Keratinocyte (primary cell): Measurements from ENCODE around the gene MTHFD2L. TPM values are rescaled to one million over a fixed set of nuclear protein-coding genes. Genes with fewer than 3 reads are reported as not detected.

Experiments used
- DNase-seq: peaks from one replicate; pipeline ENCODE4 v3.0.0-alpha.2; 2011; ENCODE audit warnings: low read depth, missing footprints, low spot score
- FAIRE-seq: peaks from 2 replicates; lab custom pipeline; 2011; peaks lifted over from hg19 to GRCh38; lab: Jason Lieb, UNC
- H2AFZ ChIP-seq: 2 replicates; pipeline ENCODE4 v1.6.0; 2012; ENCODE audit warnings: low read length, control low read depth, inconsistent platforms; ENCODE audit not compliant: control insufficient read depth
- H3K27ac ChIP-seq: 2 replicates; pipeline ENCODE4 v1.5.1; 2011; ENCODE audit warnings: low read length; ENCODE audit not compliant: control insufficient read depth, insufficient read depth
- H3K27me3 ChIP-seq: 3 replicates; pipeline ENCODE4 v1.6.0; 2011; ENCODE audit warnings: low read length; ENCODE audit not compliant: control insufficient read depth, insufficient read depth; ENCODE audit errors: extremely low read depth
- H3K36me3 ChIP-seq, 2 experiments: 2 replicates in 1 of 2; 3 replicates in 1 of 2; pipeline ENCODE4 v1.5.1; 2011; ENCODE audit warnings: low read length in 2 of 2, mild to moderate bottlenecking in 1 of 2; ENCODE audit not compliant: control insufficient read depth in 2 of 2, insufficient read depth in 2 of 2; ENCODE audit errors: extremely low read depth in 1 of 2
- H3K4me1 ChIP-seq: 3 replicates; pipeline ENCODE4 v1.5.1; 2011; ENCODE audit warnings: low read length; ENCODE audit not compliant: control insufficient read depth, insufficient read depth; ENCODE audit errors: extremely low read depth
- H3K4me2 ChIP-seq: 3 replicates; pipeline ENCODE4 v1.6.0; 2011; ENCODE audit warnings: low read depth, low read length; ENCODE audit not compliant: control insufficient read depth, insufficient read depth; ENCODE audit errors: extremely low read depth
- H3K4me3 ChIP-seq, 3 experiments: fragments of 200-600 bp in 1 of 3; sonication (generic) in 1 of 3; 2 replicates in 2 of 3; 3 replicates in 1 of 3; pipeline ENCODE4 v1.5.1; 2011 to 2016; ENCODE audit warnings: low read length in 3 of 3, mild to moderate bottlenecking in 3 of 3, control low read depth in 2 of 3, inconsistent platforms in 1 of 3, low read depth in 1 of 3, mixed read lengths in 1 of 3, mixed run types in 1 of 3, moderate library complexity in 1 of 3; ENCODE audit not compliant: control insufficient read depth in 2 of 3, insufficient read depth in 2 of 3; ENCODE audit errors: extremely low read depth in 1 of 3
- H3K79me2 ChIP-seq: 2 replicates; pipeline ENCODE4 v1.6.0; 2012; ENCODE audit warnings: low read length; ENCODE audit not compliant: control insufficient read depth, insufficient read depth
- H3K9ac ChIP-seq: 3 replicates; pipeline ENCODE4 v1.6.0; 2011; ENCODE audit warnings: low read length; ENCODE audit not compliant: control insufficient read depth, insufficient read depth; ENCODE audit errors: extremely low read depth
- H3K9me1 ChIP-seq: 3 replicates; pipeline ENCODE4 v1.6.0; 2011; ENCODE audit warnings: low read length; ENCODE audit not compliant: control insufficient read depth, insufficient read depth; ENCODE audit errors: extremely low read depth
- H3K9me3 ChIP-seq: 2 replicates; pipeline ENCODE4 v1.5.1; 2012; ENCODE audit warnings: low read depth, low read length; ENCODE audit not compliant: control insufficient read depth
- H4K20me1 ChIP-seq: 3 replicates; pipeline ENCODE4 v1.6.0; 2011; ENCODE audit warnings: low read length; ENCODE audit not compliant: control insufficient read depth, insufficient read depth; ENCODE audit errors: extremely low read depth
- EZH2 ChIP-seq: IDR thresholded peaks from one replicate; pipeline ENCODE4 v1.6.1; 2012; ENCODE audit warnings: inconsistent platforms, mild to moderate bottlenecking, low read length, moderate library complexity
- dilution Hi-C: fragments of 300-500 bp; cut with MboI; formaldehyde crosslinking; loops from one replicate; pipeline ENCODE4 v1.7.0; 2020; ENCODE audit warnings: low sequenced_read_pairs; ENCODE audit not compliant: extremely low pct_ligation_motif_present
- polyA plus RNA-seq, 5 experiments: library from polyadenylated mRNA; depleted of rRNA in 3 of 5; stranded (reverse) in 3 of 5; stranded (forward) in 1 of 5; unstranded in 1 of 5; fragments of >200 nt; gene quantifications; 1 replicate in 1 of 5; 2 replicates in 3 of 5; 3 replicates in 1 of 5; pipeline versions ENCODE4 v1.2.1 to v1.2.3, GENCODE V29; 2011 to 2012; ENCODE audit warnings: missing spikeins in 2 of 5, low read depth in 1 of 5, low replicate concordance in 1 of 5
- TF ChIP-seq, protein P1 (sequence below), 3 experiments: IDR thresholded peaks in 1 of 3; conservative IDR thresholded peaks in 1 of 3; optimal IDR thresholded peaks in 1 of 3; 2 replicates in 2 of 3; 3 replicates in 1 of 3; pipeline versions ENCODE3 to v1.5.1; 2011; ENCODE audit warnings: low read length in 3 of 3, mild to moderate bottlenecking in 3 of 3, moderate library complexity in 2 of 3, control low read depth in 1 of 3, inconsistent platforms in 1 of 3; ENCODE audit not compliant: insufficient read depth in 2 of 3; ENCODE audit errors: extremely low read depth in 1 of 3

The MTHFD2L gene
- polyA plus RNA-seq, 1 donor (not counting 4 experiments of a cell fraction or from before 2014, with no cell fraction given), result 30.4 TPM

DNA sequence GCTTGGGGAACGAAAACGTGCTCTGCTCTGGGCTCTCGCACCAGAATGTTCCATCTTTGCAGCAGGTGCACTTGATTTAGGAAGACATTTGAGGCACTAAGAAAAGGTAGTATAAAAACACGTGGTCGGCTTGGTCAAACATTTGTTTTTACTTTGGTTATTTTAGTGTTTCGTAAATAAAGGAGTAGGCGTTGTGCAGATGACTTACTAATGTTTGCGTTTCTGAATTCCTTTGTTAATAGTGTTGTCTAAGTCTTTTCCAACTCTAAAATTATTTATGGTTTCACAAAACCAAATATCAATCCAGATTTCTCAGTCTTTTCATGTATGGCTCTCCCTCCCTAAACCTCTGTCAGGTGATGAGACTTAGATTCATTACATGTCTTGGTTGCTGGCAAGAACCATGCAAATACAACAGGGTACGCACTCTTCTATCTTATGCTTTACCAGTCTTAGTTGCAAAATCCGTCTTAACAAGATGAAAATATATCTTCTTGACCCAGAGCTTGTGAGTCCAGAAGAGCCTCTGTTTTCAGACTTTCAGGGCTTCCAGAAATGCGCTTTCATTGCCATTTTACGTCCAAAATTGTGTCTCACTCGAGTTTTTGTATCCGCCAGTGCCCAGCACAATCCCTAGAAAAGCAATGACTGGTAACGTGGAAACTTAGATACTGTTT is 686 bp downstream of the MTHFD2L start:
- no peak for TF ChIP-seq EZH2
- no peaks in the 10 kb centered on the region for H3K9me3 ChIP-seq
- FAIRE-seq (no peak), DNase-seq (no peak)
- dilution Hi-C loops, result no loop called here
- H3K36me3 ChIP-seq, result peaks cover 7 to 13% of the 10 kb centered on the region in 2 experiments
- H3K4me1 ChIP-seq, result peaks cover 20% of the 10 kb centered on the region
- no peaks in the 10 kb centered on the region for H3K27me3 ChIP-seq
- peaks cover 23% of the 10 kb centered on the region for H3K79me2 ChIP-seq
- peak overlapping the region; percentile 94 for H3K27ac ChIP-seq
- H2AFZ ChIP-seq, result no peak overlapping the region
- peak overlapping the region; percentile 96 for H3K4me2 ChIP-seq
- H3K4me3 ChIP-seq, result peak overlapping the region; percentile 55 to 94 (median 83)
- H4K20me1 ChIP-seq, result no peaks in the 10 kb centered on the region
- H3K9me1 ChIP-seq, result no peaks in the 10 kb centered on the region
- H3K9ac ChIP-seq, result peak overlapping the region; percentile 89

DNA sequence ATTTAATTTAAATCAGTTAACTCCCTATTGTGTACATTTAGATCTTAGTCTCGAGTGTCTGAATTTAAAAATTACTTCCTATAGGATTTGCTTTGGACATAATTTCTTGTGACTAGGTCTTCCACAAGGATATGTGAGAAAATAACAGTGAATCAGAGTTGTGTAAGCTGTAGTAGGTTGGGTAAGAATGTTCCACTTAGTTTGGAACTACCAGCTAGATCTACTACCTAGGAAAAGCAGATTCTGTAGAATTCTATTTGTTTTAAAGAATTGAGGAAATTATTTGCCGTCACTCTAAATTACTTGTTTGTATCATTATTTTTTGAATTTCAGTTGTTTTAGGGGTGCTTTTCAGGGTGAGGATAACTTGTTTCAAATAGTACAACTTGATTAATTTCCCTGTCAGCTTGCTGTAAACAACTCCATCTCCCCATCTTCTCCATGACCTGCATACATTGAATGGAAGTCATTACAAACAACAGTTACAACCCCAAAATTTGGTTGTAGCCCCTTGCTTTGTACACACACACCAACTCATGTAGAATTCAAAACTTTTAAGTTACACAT is 1.3 kb downstream of the MTHFD2L start:
- peak overlapping the region; percentile 89 for H3K9ac ChIP-seq
- peak overlapping the region; percentile 96 for H3K4me2 ChIP-seq
- DNase-seq (no peak), FAIRE-seq (peak; percentile 46)
- peaks cover 6 to 13% of the 10 kb centered on the region in 2 experiments for H3K36me3 ChIP-seq
- peak overlapping the region; percentile 55 to 94 (median 83) for H3K4me3 ChIP-seq
- no peak overlapping the region for H2AFZ ChIP-seq
- H4K20me1 ChIP-seq, result no peaks in the 10 kb centered on the region
- H3K27ac ChIP-seq, result peak overlapping the region; percentile 94
- no peak for TF ChIP-seq EZH2
- TF ChIP-seq, protein P1, sequence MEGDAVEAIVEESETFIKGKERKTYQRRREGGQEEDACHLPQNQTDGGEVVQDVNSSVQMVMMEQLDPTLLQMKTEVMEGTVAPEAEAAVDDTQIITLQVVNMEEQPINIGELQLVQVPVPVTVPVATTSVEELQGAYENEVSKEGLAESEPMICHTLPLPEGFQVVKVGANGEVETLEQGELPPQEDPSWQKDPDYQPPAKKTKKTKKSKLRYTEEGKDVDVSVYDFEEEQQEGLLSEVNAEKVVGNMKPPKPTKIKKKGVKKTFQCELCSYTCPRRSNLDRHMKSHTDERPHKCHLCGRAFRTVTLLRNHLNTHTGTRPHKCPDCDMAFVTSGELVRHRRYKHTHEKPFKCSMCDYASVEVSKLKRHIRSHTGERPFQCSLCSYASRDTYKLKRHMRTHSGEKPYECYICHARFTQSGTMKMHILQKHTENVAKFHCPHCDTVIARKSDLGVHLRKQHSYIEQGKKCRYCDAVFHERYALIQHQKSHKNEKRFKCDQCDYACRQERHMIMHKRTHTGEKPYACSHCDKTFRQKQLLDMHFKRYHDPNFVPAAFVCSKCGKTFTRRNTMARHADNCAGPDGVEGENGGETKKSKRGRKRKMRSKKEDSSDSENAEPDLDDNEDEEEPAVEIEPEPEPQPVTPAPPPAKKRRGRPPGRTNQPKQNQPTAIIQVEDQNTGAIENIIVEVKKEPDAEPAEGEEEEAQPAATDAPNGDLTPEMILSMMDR (optimal IDR thresholded peaks at IDR 0.05 in 1 of 3, IDR thresholded peaks at IDR 0.05 in 1 of 3, conservative IDR thresholded peaks at IDR 0.05 in 1 of 3; ENCODE audit: extremely low read depth in 1 of 3, insufficient read depth in 2 of 3, low read length in 3 of 3), result no peak
- H3K27me3 ChIP-seq, result no peaks in the 10 kb centered on the region
- dilution Hi-C loops, result no loop called here
- no peaks in the 10 kb centered on the region for H3K9me1 ChIP-seq
- H3K9me3 ChIP-seq, result no peaks in the 10 kb centered on the region
- peaks cover 23% of the 10 kb centered on the region for H3K79me2 ChIP-seq
- H3K4me1 ChIP-seq, result peaks cover 20% of the 10 kb centered on the region
